Inferior parietal cortex (tissue), 1 donor: ENCODE data around the gene RAPGEF5.

Source experiments
- DNase-seq: peaks from one replicate; pipeline ENCODE4 v3.0.0-alpha.2; 2016; ENCODE audit errors: extremely low spot score

RAPGEF5 gene

GRCh38 chr7:22316914-22317313 lies 40.0 kb downstream of the RAPGEF5 start:
- no peak for DNase-seq

- no peak for DNase-seq
Observed at GRCh38 chr7:22307816-22308215, 49.1 kb downstream of the RAPGEF5 start.

GRCh38 chr7:22305706-22306105 lies 51.2 kb downstream of the RAPGEF5 start:
- DNase-seq: no peak

GRCh38 chr7:22302951-22303423 lies 54.0 kb downstream of the RAPGEF5 start:
- DNase-seq: no peak

- no peak for DNase-seq
Observed at GRCh38 chr7:22302193-22302592, 54.8 kb downstream of the RAPGEF5 start.

- DNase-seq: no peak
Observed at GRCh38 chr7:22301790-22302189, 55.2 kb downstream of the RAPGEF5 start.

GRCh38 chr7:22300839-22301238 lies 56.1 kb downstream of the RAPGEF5 start:
- DNase-seq: no peak

GRCh38 chr7:22296916-22297315 lies 60.0 kb downstream of the RAPGEF5 start:
- no peak for DNase-seq

- no peak for DNase-seq
Observed at GRCh38 chr7:22296265-22296566, 60.7 kb downstream of the RAPGEF5 start.

- no peak for DNase-seq
Observed at GRCh38 chr7:22295402-22296264, 61.3 kb downstream of the RAPGEF5 start.

- DNase-seq: no peak
Observed at GRCh38 chr7:22292531-22292930, 64.4 kb downstream of the RAPGEF5 start.

- no peak for DNase-seq
Observed at GRCh38 chr7:22291977-22292376, 65.0 kb downstream of the RAPGEF5 start.

GRCh38 chr7:22288202-22288601 lies 68.8 kb downstream of the RAPGEF5 start:
- DNase-seq: no peak

- DNase-seq: no peak
Observed at GRCh38 chr7:22287412-22287811, 69.5 kb downstream of the RAPGEF5 start.

GRCh38 chr7:22286436-22286835 lies 70.5 kb downstream of the RAPGEF5 start:
- DNase-seq: no peak

GRCh38 chr7:22281481-22281880 lies 75.5 kb downstream of the RAPGEF5 start:
- no peak for DNase-seq

- no peak for DNase-seq
Observed at GRCh38 chr7:22280031-22280430, 76.9 kb downstream of the RAPGEF5 start.

- no peak for DNase-seq
Observed at GRCh38 chr7:22278660-22279059, 78.3 kb downstream of the RAPGEF5 start.

- DNase-seq: no peak
Observed at GRCh38 chr7:22277375-22277774, 79.6 kb downstream of the RAPGEF5 start.

- DNase-seq: no peak
Observed at GRCh38 chr7:22275661-22276060, 81.3 kb downstream of the RAPGEF5 start.

- no peak for DNase-seq
Observed at GRCh38 chr7:22271311-22271710, 85.6 kb downstream of the RAPGEF5 start.

- DNase-seq: no peak
Observed at GRCh38 chr7:22270371-22270770, 86.6 kb downstream of the RAPGEF5 start.

- no peak for DNase-seq
Observed at GRCh38 chr7:22269963-22270362, 87.0 kb downstream of the RAPGEF5 start.

- no peak for DNase-seq
Observed at GRCh38 chr7:22268884-22269421, 88.0 kb downstream of the RAPGEF5 start.
